Measurements from ENCODE around the gene NLRC3.
A peak's percentile ranks its signal among the peaks of the same experiment; 100 is the strongest.

NLRC3 gene

DNA sequence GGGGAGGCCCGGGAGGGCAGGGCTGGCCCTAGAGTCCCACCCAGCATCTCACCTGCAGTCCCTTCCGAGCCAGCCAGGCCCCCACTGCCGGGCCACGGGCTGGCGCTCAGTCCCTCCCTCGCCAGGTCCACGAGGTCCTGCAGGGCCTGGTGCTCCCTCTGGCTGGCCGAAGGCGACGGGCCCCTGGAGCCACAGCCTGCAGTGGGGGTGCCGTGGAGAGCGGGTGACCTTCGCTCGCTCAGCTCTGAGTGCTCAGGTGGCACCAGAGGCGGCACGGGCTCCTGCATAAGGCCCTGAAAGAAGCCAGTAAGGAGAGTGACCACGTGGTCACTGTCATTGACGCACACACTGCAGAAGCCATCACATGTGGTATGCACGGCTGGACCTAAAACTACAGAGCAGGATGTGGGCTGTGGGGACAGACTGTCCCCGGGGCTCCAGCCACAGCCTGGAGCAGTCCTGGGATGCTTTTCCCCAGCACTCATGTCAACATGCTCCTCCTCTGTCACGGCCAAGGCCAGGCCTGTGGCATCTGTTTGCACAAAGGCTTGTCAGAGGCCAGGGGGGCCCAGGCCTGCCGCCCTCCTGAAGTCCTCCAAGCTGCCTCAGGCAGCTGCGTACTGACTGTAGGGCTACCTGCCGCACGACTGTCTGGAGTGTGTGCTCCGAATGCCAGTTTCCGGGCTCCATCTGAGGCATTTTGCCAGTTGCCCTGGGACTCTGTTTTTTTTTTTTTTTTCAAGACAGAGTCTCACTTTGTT is 19.1 kb upstream of the NLRC3 start:
- no peak for DNase-seq

DNA sequence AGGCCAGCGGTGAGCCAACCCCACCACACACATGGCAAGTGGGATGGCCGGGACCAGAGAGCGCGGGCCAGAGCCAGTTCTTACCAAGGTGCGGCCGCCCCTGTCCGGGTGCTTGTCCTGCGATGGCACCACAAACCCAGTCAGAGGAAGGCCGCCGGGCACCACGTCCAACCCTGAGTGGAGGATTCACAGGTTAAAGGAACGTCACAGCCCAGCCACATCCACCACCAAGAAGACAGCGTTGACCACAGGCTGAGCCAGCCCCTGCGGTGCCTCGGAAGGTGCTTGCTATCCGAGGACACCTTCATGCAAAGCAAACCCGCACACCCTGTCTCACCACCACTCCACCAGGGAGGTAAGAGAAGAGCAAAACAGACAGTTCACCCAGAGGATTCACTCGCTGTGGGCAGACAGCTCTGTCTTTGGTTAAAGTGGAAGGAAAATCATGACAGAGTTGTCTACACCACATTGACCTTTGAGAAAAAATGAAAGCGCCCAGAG is 18.4 kb upstream of the NLRC3 start:
- DNase-seq = no peak

DNA sequence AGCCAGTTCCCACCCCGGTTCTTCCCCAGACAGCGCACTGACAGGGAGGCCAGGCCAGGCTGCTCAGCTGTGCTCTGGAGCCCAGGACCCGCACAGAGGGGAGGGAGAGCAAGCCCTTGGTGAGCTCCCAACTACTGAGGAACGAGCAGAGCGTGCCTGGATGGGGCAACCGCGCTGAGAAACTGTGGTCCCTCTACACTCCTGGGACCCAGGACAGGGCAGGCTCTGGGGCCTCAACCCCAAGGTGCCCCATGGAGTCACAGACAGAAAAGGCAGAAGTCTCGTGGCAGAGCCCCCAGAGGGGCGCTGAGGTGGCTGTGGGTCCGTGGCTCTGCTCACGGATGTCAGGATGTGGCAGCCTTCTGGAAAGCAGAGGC is 17.9 kb upstream of the NLRC3 start:
- no peak for DNase-seq

DNA sequence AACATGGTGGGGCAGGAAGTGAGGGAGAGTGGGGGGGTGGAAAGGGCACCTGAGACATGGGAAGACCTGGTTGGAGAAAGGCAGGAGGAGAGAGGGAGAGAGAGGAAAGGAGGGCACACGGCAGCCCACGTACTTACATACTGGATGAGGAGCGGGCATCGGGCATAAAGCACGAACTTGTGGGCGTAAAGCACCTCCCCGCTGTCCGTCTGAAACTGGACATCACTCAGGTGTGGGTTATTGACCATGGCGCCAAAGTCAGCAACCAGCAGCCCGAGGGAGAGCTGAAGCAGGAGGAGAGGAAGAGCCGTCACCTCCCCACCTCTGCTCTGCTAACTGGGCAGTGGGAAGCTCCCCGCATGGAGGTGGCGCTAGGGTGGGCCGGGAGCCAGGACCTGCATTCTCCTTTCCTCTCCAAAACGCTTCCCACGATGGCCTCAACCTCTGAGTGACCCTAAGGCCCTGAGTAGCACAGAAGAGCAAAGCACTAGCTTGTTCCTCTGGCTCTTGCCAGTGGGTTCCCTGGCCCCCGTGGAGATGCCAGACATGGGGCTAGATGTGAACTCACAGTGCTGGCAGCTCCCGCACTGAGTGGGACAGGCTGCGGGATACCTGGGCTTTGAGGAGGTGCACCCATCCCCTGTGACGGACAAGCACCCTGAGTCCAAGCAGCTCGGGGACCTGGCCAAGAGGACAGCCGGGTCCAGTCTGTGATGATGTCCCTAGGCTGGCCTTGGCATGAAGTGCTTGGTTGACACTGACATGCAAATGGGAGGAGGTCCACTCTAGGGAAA is 17.3 kb upstream of the NLRC3 start:
- no peak for DNase-seq

DNA sequence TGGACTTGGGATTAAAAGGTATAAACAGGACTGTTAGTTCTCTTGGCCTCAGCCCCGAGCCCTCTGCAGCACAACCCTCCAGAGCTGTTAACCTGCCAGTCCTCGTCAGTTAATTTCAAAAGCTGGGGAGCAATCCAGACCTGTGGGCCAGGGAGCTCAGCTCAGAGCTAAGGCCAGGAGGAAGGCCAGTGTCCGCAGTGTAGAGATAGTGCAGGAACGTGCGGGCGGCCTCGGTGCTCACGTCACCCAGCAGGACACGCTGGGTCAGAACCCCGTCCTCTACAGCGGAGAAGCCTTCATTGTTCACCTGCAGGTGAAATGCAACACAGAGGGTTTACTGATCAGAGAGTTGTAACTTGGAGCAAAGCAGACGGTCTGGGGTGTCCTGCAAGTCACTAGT is 15.4 kb upstream of the NLRC3 start:
- DNase-seq = no peak

DNA sequence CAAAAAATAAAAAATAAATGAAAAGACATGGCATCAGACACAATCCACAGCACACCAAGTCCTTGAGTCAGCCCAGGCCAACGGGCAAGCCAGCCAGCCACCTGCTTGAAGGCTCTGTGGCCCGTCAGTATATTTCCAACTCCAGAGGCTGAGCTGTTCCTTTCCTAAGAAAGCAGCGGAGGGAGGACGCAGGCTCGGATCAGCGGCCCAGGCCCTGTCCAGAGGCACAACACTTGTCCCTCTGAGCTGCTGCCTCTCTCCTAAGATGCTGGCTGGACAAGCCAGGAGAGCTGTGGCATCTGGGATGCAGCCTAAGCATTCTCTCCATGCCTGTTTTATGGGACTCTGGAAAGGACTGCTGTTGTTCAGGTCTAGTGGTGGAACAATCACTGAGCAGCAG is 14.8 kb upstream of the NLRC3 start:
- no peak for DNase-seq

DNA sequence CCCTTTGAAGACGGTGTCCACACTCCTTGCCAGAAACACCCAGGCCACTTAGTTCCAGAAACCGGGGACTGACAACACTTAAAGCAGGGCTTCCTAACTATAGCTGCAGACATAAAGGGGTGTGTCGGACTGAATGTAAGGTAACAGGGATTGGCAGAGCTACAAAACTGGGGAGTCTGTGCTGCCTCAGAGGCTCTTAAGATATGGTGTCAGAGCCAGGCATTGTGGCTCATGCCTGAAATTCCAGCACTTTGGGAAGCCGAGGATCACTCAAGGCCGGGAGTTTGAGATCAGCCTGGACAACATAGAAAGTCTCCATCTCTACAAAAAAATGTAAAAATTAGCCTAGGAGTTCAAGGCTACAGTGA is 14.2 kb upstream of the NLRC3 start:
- no peak for DNase-seq

DNA sequence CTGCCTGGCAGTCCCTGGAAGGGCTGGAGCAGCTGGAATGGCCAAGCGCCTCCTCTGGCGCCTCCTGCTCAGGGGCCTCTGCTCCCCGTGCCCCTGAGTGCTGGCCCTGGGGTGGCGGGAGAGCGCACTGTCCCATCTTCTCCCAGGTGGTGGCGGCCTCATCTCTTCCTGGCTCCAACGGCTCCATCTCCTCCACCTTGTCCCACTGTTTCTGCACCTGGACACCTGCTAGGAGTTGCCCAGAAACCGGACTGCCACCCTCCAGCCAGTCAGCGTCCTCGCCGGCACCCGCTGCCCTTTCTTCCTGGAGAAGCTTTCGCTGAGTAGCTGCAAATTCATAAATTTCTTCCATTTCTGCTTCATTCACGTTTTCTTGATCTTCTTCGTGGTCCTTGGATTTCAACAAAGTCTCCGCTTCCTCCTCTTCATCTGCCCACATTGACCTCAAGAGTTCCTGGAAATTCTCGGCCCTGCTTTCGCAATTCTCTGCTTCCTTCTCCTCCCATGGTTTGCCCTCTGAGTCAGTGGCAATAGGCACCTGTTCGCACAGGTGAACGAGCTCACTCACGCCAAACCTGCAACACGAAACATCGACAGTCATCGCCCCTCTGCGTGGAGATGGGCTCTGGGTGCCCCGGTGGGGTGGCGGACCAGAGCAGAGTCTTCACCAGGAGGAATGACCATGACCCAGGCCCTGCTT is 13.7 kb upstream of the NLRC3 start:
- DNase-seq = peak in 1 of 2 donors; percentile 26

DNA sequence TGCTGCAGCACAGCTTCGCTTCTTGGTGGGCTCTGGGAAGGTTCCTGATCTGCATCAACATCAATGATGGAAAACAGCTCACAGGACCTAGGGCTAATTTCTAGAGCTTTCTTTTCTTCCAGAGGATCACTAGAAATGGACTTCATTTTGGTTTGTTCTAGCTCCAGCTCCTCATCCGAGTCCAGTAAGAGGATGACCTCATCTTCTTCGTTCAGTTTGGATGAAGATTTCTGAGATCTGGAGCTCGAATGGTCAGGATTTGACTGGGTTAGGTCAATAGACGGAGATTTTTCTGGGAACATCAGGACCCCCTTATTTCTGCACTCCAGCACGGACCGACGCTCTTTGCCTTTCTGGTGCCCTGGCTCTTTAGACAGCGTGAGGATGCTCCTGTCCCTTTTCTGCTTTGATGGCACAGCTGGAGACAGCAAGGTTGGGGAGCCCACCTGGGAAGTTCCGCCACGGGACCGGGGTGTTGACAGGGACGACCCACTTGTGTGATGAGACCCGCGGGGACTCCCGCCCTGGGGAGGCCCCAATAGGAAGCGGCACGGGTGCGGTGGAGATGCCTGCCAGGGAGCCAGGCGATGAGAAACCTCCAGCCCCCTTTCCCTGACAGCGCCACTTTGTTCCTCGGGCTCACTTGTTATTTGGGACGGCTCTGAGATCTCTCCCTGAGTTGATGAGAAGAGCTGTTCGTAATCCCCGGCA is 12.9 kb upstream of the NLRC3 start:
- no peak for DNase-seq

DNA sequence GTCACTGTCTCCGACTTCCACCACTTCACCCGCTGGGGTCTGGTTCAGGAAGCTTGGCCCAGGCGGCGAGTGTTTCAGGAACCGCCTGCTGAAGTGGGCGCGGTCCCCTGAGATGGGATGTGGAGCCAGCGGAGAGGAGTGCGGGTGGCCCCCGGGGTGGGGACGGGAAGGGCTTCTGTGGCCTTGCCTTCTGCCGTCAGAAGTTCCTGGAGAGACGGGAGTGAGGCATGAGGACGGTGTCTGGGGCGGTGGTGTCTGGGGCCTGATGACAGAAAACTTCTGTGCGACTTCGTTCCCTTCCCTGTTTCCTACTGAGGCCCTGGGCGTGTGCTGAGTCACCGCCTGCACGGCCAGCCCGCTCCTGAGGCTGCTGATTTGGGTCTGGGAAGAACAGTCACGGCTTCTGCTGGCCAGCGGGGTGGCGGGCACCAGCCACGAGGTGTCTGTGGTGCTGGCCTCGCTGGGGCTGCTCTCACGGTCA is 12.3 kb upstream of the NLRC3 start:
- DNase-seq = peak in 1 of 2 donors; percentile 42

DNA sequence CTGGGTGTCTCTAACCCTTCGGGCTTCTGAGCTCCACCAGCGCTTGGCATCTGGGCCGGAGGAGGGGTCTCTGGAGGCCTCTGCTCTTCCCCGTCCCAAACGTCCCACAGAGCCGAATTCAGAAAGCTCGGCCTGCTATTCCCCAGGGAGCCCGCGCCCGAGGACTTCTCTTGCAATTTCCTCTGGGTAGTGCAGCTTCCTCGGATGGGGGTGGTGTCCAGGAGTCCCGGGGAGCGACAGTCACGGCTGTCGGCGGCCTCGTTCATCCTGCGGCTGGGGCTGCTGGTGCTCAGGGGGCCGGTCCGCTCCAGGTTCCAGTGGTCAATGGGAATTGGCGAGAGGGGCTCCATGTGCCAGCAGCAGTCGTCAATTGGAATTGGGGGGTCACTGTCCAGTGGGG is 11.8 kb upstream of the NLRC3 start:
- no peak for DNase-seq

DNA sequence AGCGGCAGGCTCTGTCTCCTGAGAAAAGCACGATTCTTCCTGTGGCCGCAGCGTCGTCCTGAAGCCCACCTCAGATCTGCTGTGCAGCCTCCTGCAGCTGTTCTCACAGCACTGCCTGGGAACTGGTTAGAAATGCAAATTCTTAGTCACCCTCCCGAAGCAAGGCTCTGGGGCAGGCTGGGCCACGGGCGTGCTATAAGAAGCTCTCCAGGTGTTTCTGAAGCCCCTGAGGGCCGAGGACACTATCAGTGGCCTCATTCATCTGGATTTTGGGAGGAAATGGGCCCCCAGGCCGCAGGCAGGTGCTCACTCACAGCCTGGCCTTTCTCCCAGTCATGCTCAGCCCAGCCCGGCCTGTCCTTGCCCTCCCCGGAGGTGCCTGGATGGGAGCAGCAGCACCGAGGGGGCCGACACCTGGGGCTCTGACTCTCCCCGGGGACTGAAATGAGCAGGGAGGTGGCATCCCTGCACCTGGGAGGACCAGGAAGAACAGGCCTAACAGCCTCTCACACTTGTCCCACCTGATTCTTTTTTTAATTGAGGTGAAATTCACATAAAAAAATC is 10.4 kb upstream of the NLRC3 start:
- DNase-seq = no peak

DNA sequence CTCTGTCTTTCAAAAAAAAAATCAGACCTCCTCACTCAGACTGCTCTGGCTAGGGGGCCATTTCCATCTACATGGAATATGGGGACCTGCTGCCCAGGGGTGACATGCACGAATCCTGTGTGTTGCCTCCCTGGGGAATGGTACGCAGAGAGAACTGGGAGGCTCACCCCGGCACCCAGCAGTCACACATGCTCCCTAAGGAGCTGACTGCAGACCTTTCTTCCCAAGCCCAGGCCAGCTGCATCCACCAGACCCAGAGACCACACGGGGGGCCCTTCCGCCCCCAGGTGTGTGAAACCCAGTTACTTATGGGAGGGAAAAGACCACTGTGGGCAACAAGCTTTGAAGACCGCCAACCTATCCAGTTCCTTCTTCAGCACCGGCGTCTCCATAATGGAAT is 7.2 kb upstream of the NLRC3 start:
- no peak for DNase-seq

DNA sequence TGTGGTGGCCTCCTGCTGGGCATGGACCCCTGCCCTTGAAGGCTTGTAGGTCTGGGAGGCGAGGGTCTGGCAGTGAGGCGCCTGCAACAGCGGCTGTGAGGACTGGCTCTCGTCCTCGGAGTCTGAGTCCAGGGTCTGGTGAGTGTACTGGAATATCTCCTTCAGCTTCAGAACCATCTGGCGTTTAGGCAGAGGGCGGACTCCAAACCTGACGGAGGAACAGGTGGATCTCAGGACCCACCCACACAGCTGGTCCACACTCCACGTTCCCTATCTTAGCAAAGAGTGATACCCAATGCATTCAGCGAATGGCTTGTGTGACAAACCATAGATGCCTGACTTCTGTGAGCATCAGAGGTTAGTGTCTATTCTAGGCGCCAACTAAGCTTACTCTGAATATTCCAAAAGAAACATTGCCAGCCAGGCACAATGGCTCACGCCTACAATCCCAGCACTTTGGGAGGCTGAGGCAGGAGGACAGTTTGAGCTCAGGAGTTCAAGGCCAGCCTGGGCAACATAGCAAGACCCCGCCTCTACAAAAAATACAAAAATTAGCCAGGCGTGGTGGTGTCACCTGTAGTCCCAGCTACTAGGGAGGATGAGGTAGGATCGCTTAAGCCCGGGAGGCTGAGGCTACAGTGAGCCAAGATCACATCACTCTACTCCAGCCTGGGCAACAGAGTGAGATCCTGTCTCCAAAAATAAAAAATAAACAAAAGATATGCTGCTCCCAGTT is 6.3 kb upstream of the NLRC3 start:
- no peak for DNase-seq

DNA sequence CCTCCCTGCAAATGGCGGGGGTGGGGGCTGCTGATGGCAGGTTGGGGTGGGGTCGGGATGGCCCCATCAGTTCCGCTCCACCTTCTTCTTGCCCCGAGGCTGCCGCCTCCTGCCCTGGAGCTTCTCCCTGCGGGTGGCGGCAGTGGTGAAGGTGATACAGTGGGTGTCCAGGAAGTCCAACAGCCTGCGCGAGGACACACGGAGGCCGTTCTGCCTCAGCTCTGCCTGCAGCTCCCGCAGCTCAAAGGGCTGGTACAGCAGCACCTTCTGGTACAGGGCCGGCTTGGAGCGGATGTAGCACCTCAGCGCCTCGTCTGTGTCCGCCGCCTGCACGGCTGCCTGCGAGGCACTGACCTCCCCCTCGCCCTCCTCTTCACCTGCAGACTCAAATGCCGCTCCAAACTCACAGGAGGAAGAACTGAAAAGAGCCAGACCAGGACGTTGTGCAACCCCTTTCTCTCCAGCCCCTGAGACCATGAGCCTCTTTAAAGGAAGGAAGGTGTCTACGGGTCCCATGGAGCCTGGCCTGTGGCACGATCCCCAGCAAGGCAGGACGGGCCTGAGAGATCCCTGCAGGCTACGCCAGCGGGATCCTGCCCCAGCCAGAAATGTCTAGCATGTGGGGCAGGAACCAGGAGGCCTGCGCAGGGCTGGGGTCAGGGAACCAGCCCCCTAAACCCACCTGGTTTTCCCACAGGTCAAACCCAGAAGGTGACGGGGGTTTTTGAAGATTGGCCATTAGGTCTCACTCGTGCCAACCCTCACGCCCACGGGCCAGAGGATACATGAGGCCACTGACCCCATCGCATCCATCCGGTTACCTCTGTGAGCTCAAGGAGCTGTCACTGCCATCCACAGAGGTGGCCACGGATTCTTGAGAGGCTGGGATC is 5.3 kb upstream of the NLRC3 start:
- no peak for DNase-seq

DNA sequence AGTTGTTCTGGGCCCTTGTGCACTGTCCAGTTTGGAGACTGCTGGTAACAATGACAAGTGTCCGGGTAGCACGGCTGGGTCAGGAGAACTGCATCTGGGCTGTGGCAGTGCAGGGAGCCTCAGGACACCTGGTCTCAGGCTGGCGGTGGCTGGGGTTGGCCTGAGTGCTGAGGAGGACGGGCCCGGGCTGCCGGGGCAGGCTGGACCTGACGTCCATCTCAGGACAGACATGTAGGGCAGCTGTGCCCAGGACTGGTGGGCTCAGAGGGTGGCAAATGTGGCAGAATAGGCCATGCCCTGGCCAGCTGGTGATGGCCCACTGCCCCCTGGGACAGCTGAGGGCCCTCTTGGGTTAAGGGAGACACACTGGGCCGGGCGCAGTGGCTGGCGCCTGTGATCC is 4.2 kb upstream of the NLRC3 start:
- no peak for DNase-seq

DNA sequence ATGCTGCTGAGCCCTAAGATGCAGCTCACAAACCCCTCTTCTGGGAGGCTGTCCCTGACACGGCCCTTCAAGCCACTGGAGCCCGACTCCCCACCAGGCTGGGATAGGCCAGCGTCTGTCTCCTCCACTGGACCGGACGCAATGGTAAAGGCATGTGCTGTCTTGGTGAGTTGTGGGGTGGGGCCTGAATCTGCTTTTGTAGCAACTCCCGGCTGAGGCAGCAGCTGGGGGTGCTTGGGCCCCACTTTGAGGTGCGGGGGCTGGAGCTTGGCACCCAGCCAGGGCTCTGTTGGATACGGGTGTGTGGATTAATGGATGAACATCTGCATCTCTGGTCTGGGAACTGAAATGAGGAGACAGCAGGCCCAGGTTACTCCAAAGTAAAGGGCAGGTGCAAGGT is 3.5 kb upstream of the NLRC3 start:
- DNase-seq = no peak

DNA sequence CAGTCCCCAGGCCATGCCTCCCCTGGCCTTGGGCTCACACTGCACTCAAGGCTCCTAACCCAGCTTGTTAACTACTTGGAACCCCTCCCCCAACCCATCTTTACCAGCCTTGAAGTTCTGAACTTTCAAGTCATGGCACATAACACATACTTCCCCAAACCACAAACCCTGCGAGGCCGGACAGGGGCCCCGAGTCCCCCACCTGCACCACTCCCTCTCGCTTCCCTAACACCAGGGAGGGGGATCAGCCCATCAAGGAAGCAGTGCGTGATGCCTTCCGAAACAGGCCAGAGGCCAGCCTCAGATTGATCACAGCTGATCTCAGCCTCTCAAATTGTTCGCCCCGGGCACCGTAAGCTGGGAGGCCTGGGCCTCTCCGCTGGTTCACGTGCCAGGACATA is 3.0 kb upstream of the NLRC3 start:
- DNase-seq = no peak

DNA sequence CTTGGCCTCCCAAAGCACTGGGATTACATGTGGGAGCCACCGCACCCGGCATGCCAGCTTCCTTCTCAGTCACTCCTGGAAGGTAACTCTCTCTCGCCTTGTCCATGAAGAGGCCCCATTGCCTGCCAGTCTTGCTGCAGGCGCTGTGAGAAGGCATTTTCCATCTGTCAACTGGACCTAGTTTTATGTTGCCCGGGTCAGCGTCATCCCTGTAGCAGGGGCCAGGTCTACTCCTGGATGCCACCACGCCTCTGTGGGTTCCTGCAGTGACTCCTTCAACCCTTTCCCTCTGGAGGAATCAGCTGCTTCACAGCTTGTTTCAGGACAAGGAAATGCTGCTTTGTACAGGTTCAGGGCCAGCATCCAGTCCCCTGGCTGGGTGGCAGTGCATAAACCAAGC is 2.6 kb upstream of the NLRC3 start:
- DNase-seq = no peak

DNA sequence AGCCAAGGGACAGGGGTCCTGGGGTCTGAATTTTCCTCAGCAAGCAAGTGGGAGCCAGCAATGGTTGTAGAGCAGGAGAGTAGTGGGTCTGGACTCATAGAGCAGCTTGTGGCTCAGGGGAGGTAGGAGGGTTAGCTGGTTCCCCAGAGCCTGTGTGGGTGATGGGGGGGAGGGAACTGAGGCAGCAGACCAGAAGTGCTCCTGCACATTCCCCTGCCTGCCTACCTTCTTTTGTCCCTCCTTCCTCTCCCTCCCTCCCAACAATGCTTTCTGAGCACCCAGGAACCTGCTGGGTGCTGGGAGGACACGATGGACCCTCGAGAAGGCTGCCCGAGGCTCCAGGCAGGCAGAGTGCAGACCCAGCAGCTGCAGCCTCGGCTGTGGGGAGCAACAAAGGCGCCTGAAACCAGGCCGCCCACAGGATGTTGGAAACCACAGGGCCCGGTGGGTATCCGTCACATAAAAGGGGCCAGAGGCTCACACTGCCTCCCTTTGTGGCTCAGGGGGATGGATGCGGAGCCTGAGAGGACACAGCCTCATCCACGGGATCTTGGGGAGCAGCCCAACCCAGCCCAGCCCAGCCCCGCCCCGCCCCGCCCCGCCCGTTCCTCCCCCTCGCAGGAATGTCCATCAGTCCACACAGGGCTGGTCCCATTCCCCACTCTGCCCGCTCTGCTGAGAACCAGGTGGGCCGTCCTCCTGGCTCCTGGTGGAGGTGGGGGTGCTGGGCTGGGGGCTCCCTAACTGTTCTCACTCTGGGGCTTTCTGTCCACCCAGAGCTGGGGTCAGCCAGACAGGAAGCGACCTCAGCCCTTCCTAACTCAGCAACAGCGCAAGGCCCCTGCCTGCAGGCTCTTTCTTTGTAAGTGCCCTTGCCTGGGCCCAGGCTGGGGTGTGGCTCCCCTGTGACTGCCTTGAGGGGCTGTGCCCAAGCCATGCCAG is 1.7 kb upstream of the NLRC3 start:
- DNase-seq = peak; percentile 43 to 59
